HG03045 (cell line): ENCODE measurements around the gene SCAF11.
"Not testable (repeated sequence)": the region's sequence is repeated elsewhere in the genome, so short reads cannot be mapped to it uniquely, and the experiment has no call there.

ENCODE experiments used
- ATAC-seq: cut with Tn5 transposase; IDR thresholded peaks from one replicate; pipeline ENCODE4 v1.9.1; 2021; ENCODE audit warnings: mild to moderate bottlenecking, moderate library complexity; ENCODE audit not compliant: unreplicated experiment

SCAF11 gene

GRCh38 chr12:45990468-45991283 lies at the start of gene SCAF11:
Gene SCAF11 (minus strand): TSS chr12:45990574. CDS start chr12:45964167, 26,407 bp downstream.
- peak; percentile 78 for ATAC-seq

GRCh38 chr12:46037066-46037465 lies 46.7 kb upstream of the SCAF11 start:
- not testable (repeated sequence) for ATAC-seq

- no peak for ATAC-seq
Measured at GRCh38 chr12:46027172-46027571, 36.8 kb upstream of the SCAF11 start.

GRCh38 chr12:46024099-46024498 lies 33.7 kb upstream of the SCAF11 start:
- ATAC-seq: no peak

GRCh38 chr12:46020768-46021167 lies 30.4 kb upstream of the SCAF11 start:
- ATAC-seq: no peak

- ATAC-seq: not testable (repeated sequence)
Measured at GRCh38 chr12:46018712-46019111, 28.3 kb upstream of the SCAF11 start.

GRCh38 chr12:46017866-46018375 lies 27.5 kb upstream of the SCAF11 start:
- ATAC-seq: not testable (repeated sequence)

- ATAC-seq: no peak
Measured at GRCh38 chr12:46005823-46006222, 15.4 kb upstream of the SCAF11 start.

GRCh38 chr12:46005151-46005797 lies 14.9 kb upstream of the SCAF11 start:
- ATAC-seq: no peak

- no peak for ATAC-seq
Measured at GRCh38 chr12:46004715-46005114, 14.3 kb upstream of the SCAF11 start.

GRCh38 chr12:46000076-46000475 lies 9.7 kb upstream of the SCAF11 start:
- not testable (repeated sequence) for ATAC-seq

GRCh38 chr12:45994736-45995135 lies 4.4 kb upstream of the SCAF11 start:
- ATAC-seq: no peak

- peak; percentile 29 for ATAC-seq
Measured at GRCh38 chr12:45991284-45992249, 1.2 kb upstream of the SCAF11 start.

GRCh38 chr12:45989721-45990467 lies 480 bp downstream of the SCAF11 start:
- ATAC-seq: peak; percentile 38

GRCh38 chr12:45989287-45989686 lies 1.1 kb downstream of the SCAF11 start:
- ATAC-seq: no peak

- no peak for ATAC-seq
Measured at GRCh38 chr12:45988264-45988663, 2.1 kb downstream of the SCAF11 start.

GRCh38 chr12:45987340-45987727 lies 3.0 kb downstream of the SCAF11 start:
- ATAC-seq: no peak

GRCh38 chr12:45986641-45987339 lies 3.6 kb downstream of the SCAF11 start:
- no peak for ATAC-seq

- no peak for ATAC-seq
Measured at GRCh38 chr12:45981075-45981837, 9.1 kb downstream of the SCAF11 start.
